Neural progenitor cell (in vitro differentiated cells): ENCODE measurements around the gene GRIN2A. TPM values are rescaled to one million over a fixed set of nuclear protein-coding genes. Genes with fewer than 3 reads are reported as not detected.

Experiments used
- DNase-seq: peaks from one replicate; pipeline ENCODE4 v3.0.0-alpha.2; 2016; ENCODE audit warnings: low spot score
- H2AFZ ChIP-seq: fragments of 200-600 bp; sonication (generic); replicated peaks from 2 replicates; pipeline ENCODE4 v1.6.1; 2016; ENCODE audit warnings: antibody characterized with exemption
- H3F3A ChIP-seq: fragments of 200-600 bp; sonication (generic); 2 replicates; pipeline ENCODE4 v1.6.1; 2016; ENCODE audit warnings: antibody characterized with exemption, low read depth
- H3K27ac ChIP-seq: fragments of 200-600 bp; sonication (generic); 2 replicates; pipeline ENCODE4 v1.5.1; 2016; ENCODE audit warnings: mild to moderate bottlenecking
- H3K27me3 ChIP-seq: fragments of 200-600 bp; sonication (generic); 2 replicates; pipeline ENCODE4 v1.6.1; 2016; ENCODE audit warnings: mild to moderate bottlenecking, moderate library complexity
- H3K36me3 ChIP-seq: fragments of 200-600 bp; sonication (generic); 2 replicates; pipeline ENCODE4 v1.5.1; 2016
- H3K4me1 ChIP-seq: fragments of 200-600 bp; sonication (generic); 2 replicates; pipeline ENCODE4 v1.6.1; 2016; ENCODE audit warnings: mixed run types
- H3K4me2 ChIP-seq: fragments of 200-600 bp; sonication (generic); 2 replicates; pipeline ENCODE4 v1.6.1; 2016
- H3K4me3 ChIP-seq: fragments of 200-600 bp; sonication (generic); 2 replicates; pipeline ENCODE4 v1.5.1; 2016
- H3K79me2 ChIP-seq: fragments of 200-600 bp; sonication (generic); 2 replicates; pipeline ENCODE4 v1.6.1; 2016; ENCODE audit warnings: low read depth
- H3K9ac ChIP-seq: fragments of 200-600 bp; sonication (generic); 2 replicates; pipeline ENCODE4 v1.6.1; 2016
- H3K9me3 ChIP-seq: fragments of 200-600 bp; sonication (generic); 2 replicates; pipeline ENCODE4 v1.5.1; 2016; ENCODE audit warnings: low read depth
- H4K20me1 ChIP-seq: fragments of 200-600 bp; sonication (generic); 2 replicates; pipeline ENCODE4 v1.6.1; 2016; ENCODE audit warnings: low read depth
- H3K27ac Mint-ChIP-seq: 3 replicates; pipeline ENCODE4 v1.8.0; 2021; ENCODE audit warnings: mixed read lengths
- H3K27me3 Mint-ChIP-seq: 2 replicates; pipeline ENCODE4 v1.8.0; 2022; ENCODE audit warnings: low read depth, mild to moderate bottlenecking, inconsistent platforms, moderate library complexity, mixed read lengths; ENCODE audit not compliant: insufficient read depth
- H3K36me3 Mint-ChIP-seq: 3 replicates; pipeline ENCODE4 v1.8.0; 2021; ENCODE audit warnings: mixed read lengths
- H3K4me1 Mint-ChIP-seq: 3 replicates; pipeline ENCODE4 v1.8.0; 2021; ENCODE audit warnings: mixed read lengths
- H3K4me3 Mint-ChIP-seq: 3 replicates; pipeline ENCODE4 v1.8.0; 2021; ENCODE audit warnings: mild to moderate bottlenecking, moderate library complexity, mixed read lengths
- H3K9me3 Mint-ChIP-seq: 3 replicates; pipeline ENCODE4 v1.8.0; 2020; ENCODE audit warnings: mixed read lengths
- EZH2 ChIP-seq: fragments of 200-600 bp; sonication (generic); IDR thresholded peaks from 2 replicates; pipeline ENCODE4 v1.6.1; 2017; ENCODE audit warnings: antibody characterized with exemption, mild to moderate bottlenecking, moderate library complexity
- EZH2phosphoT487 ChIP-seq: fragments of 200-600 bp; sonication (generic); IDR thresholded peaks from 2 replicates; pipeline ENCODE4 v1.6.1; 2017; ENCODE audit warnings: antibody characterized with exemption
- total RNA-seq: library from RNA; depleted of rRNA; stranded (reverse); fragments of >200 nt; gene quantifications from 2 replicates; pipeline ENCODE4 v1.2.3, GENCODE V29; 2015; ENCODE audit warnings: low replicate concordance
- TF ChIP-seq, protein P1 (sequence below): fragments of 200-600 bp; sonication (generic); IDR thresholded peaks from 2 replicates; pipeline ENCODE4 v1.5.1; 2017; ENCODE audit warnings: antibody characterized with exemption, mild to moderate bottlenecking

The GRIN2A gene
- total RNA-seq, 1 donor from 2014 or later = 1.6 TPM

DNA sequence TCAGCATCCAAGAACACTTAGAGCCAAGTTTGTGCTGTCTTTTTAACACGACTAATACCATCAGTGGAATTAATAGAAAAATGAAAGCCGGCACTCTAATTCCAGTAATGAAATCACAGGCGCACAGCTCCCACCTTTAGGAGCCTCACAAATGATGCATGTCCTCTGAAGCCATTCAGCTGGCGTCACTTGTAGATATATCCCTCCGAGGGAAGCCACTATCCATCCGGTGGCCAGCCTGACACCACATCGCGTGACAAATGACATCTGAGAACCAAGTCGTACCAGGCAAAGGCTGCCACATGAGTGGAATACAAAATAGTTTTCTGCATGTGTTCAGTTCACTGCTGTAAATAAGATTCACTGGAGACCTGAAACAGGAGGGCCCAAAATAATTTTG lies 205.6 kb downstream of the GRIN2A start:
- no peak for TF ChIP-seq EZH2
- TF ChIP-seq, protein P1, sequence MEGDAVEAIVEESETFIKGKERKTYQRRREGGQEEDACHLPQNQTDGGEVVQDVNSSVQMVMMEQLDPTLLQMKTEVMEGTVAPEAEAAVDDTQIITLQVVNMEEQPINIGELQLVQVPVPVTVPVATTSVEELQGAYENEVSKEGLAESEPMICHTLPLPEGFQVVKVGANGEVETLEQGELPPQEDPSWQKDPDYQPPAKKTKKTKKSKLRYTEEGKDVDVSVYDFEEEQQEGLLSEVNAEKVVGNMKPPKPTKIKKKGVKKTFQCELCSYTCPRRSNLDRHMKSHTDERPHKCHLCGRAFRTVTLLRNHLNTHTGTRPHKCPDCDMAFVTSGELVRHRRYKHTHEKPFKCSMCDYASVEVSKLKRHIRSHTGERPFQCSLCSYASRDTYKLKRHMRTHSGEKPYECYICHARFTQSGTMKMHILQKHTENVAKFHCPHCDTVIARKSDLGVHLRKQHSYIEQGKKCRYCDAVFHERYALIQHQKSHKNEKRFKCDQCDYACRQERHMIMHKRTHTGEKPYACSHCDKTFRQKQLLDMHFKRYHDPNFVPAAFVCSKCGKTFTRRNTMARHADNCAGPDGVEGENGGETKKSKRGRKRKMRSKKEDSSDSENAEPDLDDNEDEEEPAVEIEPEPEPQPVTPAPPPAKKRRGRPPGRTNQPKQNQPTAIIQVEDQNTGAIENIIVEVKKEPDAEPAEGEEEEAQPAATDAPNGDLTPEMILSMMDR = no peak
- no peak for TF ChIP-seq EZH2phosphoT487
- no peaks in the 10 kb centered on the region for H3K4me1 ChIP-seq
- H3K9me3 Mint-ChIP-seq = peaks cover 2% of the 10 kb centered on the region
- H3K4me3 Mint-ChIP-seq = no peak overlapping the region
- no peak overlapping the region for H3K27ac ChIP-seq
- no peaks in the 10 kb centered on the region for H3K27me3 ChIP-seq
- H3K27ac Mint-ChIP-seq = no peak overlapping the region
- H3K79me2 ChIP-seq = no peaks in the 10 kb centered on the region
- H4K20me1 ChIP-seq = no peaks in the 10 kb centered on the region
- no peaks in the 10 kb centered on the region for H3K36me3 Mint-ChIP-seq
- H2AFZ ChIP-seq = no peak overlapping the region
- H3K36me3 ChIP-seq = no peaks in the 10 kb centered on the region
- no peaks in the 10 kb centered on the region for H3K9me3 ChIP-seq
- peaks cover 2% of the 10 kb centered on the region for H3K27me3 Mint-ChIP-seq
- no peaks in the 10 kb centered on the region for H3K4me1 Mint-ChIP-seq
- no peak overlapping the region for H3K9ac ChIP-seq
- DNase-seq = no peak
- no peaks in the 10 kb centered on the region for H3F3A ChIP-seq
- no peak overlapping the region for H3K4me3 ChIP-seq
- no peak overlapping the region for H3K4me2 ChIP-seq

DNA sequence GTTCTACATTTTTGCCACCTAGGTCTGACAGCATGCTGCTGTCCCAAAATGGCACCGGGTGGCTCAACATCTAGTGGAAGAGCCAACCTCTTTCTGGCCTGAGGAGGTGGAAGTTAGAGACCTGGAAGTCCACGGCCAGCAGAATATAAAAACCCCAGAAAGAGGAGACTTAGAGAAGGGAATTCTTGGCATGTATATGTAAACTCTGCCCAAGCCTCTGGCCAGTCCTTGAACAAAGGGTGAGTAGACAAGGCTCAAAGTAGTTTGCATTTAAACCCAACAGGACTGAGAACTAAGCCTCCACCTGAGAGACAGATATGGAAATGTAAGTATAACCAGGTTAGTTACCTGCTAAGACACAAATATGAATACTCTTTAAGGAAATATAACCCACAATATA lies 210.3 kb downstream of the GRIN2A start:
- no peak for TF ChIP-seq EZH2phosphoT487
- TF ChIP-seq EZH2 = no peak
- no peaks in the 10 kb centered on the region for H3K27me3 ChIP-seq
- no peak overlapping the region for H3K9ac ChIP-seq
- H3K4me2 ChIP-seq = no peak overlapping the region
- H3K79me2 ChIP-seq = no peaks in the 10 kb centered on the region
- Mint-ChIP-seq H3K36me3 (no peaks in the 10 kb centered on the region), H3K4me3 (no peak overlapping the region), H3K27me3 (peaks cover 2% of the 10 kb centered on the region), H3K4me1 (no peaks in the 10 kb centered on the region), H3K9me3 (peaks cover 2% of the 10 kb centered on the region), H3K27ac (no peak overlapping the region)
- peaks cover 9% of the 10 kb centered on the region for H3K4me1 ChIP-seq
- DNase-seq = no peak
- H4K20me1 ChIP-seq = no peaks in the 10 kb centered on the region
- no peak overlapping the region for H3K27ac ChIP-seq
- H3F3A ChIP-seq = no peaks in the 10 kb centered on the region
- no peaks in the 10 kb centered on the region for H3K9me3 ChIP-seq
- H2AFZ ChIP-seq = peak overlapping the region; percentile 3
- H3K36me3 ChIP-seq = no peaks in the 10 kb centered on the region
- H3K4me3 ChIP-seq = no peak overlapping the region

DNA sequence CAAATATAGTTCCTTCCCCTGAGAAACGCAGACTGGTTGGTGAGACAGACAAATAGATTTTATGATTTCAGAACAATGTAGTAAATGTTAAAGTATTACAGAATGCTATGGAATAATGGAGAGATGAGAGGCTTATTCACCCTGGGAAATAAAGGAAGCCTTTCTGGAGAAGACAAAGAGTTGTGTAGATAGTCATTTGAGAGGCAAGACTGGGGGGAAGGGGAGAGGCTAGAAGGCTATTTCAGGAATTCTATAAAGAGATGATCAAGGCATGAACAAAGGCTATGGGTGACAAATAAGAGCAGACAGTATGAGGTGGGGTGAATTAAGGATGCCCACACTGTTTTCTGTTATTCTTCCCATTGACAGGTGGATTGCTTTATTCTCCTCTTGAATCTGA lies 211.4 kb downstream of the GRIN2A start:
- Histone ChIP-seq H3K27me3 (no peaks in the 10 kb centered on the region), H3K4me1 (peaks cover 10% of the 10 kb centered on the region), H2AFZ (no peak overlapping the region), H3K9me3 (no peaks in the 10 kb centered on the region), H3K4me3 (no peak overlapping the region), H4K20me1 (no peaks in the 10 kb centered on the region), H3F3A (no peaks in the 10 kb centered on the region), H3K4me2 (no peak overlapping the region), H3K79me2 (no peaks in the 10 kb centered on the region), H3K9ac (no peak overlapping the region), H3K27ac (no peak overlapping the region), H3K36me3 (no peaks in the 10 kb centered on the region)
- Mint-ChIP-seq H3K4me1 (no peaks in the 10 kb centered on the region), H3K4me3 (no peak overlapping the region), H3K27ac (no peak overlapping the region), H3K36me3 (no peaks in the 10 kb centered on the region), H3K9me3 (peaks cover 2% of the 10 kb centered on the region), H3K27me3 (peaks cover 4% of the 10 kb centered on the region)
- TF ChIP-seq, protein P1 = no peak
- no peak for TF ChIP-seq EZH2phosphoT487
- TF ChIP-seq EZH2 = no peak
- no peak for DNase-seq

DNA sequence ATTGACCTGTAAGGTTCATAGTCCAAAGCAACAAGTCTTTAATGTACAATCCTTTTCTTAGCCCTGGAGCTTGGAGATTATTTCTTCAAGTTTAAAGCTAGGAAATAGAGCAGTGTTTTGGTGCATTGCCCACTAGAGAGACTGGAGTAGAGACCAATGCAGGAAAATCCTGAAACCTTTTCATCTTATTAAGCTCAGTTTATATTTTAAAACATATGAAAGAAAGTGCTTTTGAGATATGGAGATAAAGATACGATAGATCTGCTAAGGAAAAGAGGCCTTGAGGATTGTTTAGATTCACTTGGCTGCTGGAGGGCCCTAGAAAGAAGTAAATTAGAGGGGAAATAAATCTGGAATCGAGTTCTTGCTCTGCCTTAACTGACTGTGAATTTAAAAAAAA lies 212.0 kb downstream of the GRIN2A start:
- Histone ChIP-seq H2AFZ (no peak overlapping the region), H3K9me3 (no peaks in the 10 kb centered on the region), H4K20me1 (no peaks in the 10 kb centered on the region), H3K4me3 (no peak overlapping the region), H3K27ac (no peak overlapping the region), H3F3A (no peaks in the 10 kb centered on the region), H3K36me3 (no peaks in the 10 kb centered on the region), H3K4me2 (no peak overlapping the region), H3K9ac (no peak overlapping the region), H3K79me2 (no peaks in the 10 kb centered on the region), H3K27me3 (no peaks in the 10 kb centered on the region), H3K4me1 (peaks cover 15% of the 10 kb centered on the region)
- TF ChIP-seq EZH2 = no peak
- no peak for TF ChIP-seq EZH2phosphoT487
- TF ChIP-seq, protein P1 = no peak
- no peak overlapping the region for H3K27ac Mint-ChIP-seq
- H3K9me3 Mint-ChIP-seq = peaks cover 2% of the 10 kb centered on the region
- H3K4me1 Mint-ChIP-seq = no peaks in the 10 kb centered on the region
- no peak overlapping the region for H3K4me3 Mint-ChIP-seq
- no peak for DNase-seq
- H3K36me3 Mint-ChIP-seq = no peaks in the 10 kb centered on the region
- peaks cover 4% of the 10 kb centered on the region for H3K27me3 Mint-ChIP-seq
